HG02884 (cell line): Measurements from ENCODE around the gene LRMDA.
"Not testable (repeated sequence)": the region's sequence is repeated elsewhere in the genome, so short reads cannot be mapped to it uniquely, and the experiment has no call there.

Source experiments
- ATAC-seq: cut with Tn5 transposase; IDR thresholded peaks from one replicate; pipeline ENCODE4 v1.9.1; 2021; ENCODE audit warnings: mild to moderate bottlenecking, moderate library complexity; ENCODE audit not compliant: unreplicated experiment

Gene LRMDA

GRCh38 chr10:76469675-76470074, 1038.3 kb downstream of the LRMDA start:
- ATAC-seq: no peak

- ATAC-seq: no peak
These were observed 1047.8 kb downstream of the LRMDA start for GRCh38 chr10:76479103-76479790.

GRCh38 chr10:76481178-76481577, 1049.8 kb downstream of the LRMDA start:
- no peak for ATAC-seq

GRCh38 chr10:76487582-76487981, 1056.2 kb downstream of the LRMDA start:
- ATAC-seq: no peak

GRCh38 chr10:76488602-76489001, 1057.2 kb downstream of the LRMDA start:
- ATAC-seq: no peak

- ATAC-seq: no peak
These were observed 1059.8 kb downstream of the LRMDA start for GRCh38 chr10:76491216-76491615.

- no peak for ATAC-seq
These were observed 1060.6 kb downstream of the LRMDA start for GRCh38 chr10:76492026-76492425.

GRCh38 chr10:76492678-76493472, 1061.5 kb downstream of the LRMDA start:
- no peak for ATAC-seq

- no peak for ATAC-seq
These were observed 1066.2 kb downstream of the LRMDA start for GRCh38 chr10:76497666-76498065.

GRCh38 chr10:76504823-76505222, 1073.4 kb downstream of the LRMDA start:
- no peak for ATAC-seq

GRCh38 chr10:76509446-76509845, 1078.0 kb downstream of the LRMDA start:
- ATAC-seq: no peak

GRCh38 chr10:76514321-76514720, 1082.9 kb downstream of the LRMDA start:
- ATAC-seq: no peak

- ATAC-seq: no peak
These were observed 1083.4 kb downstream of the LRMDA start for GRCh38 chr10:76514869-76515268.

GRCh38 chr10:76522547-76522946, 1091.1 kb downstream of the LRMDA start:
- ATAC-seq: no peak

- no peak for ATAC-seq
These were observed 1091.8 kb downstream of the LRMDA start for GRCh38 chr10:76523246-76523645.

- ATAC-seq: no peak
These were observed 1092.4 kb downstream of the LRMDA start for GRCh38 chr10:76523791-76524351.

GRCh38 chr10:76526833-76527232, 1095.4 kb downstream of the LRMDA start:
- not testable (repeated sequence) for ATAC-seq

- no peak for ATAC-seq
These were observed 1108.9 kb downstream of the LRMDA start for GRCh38 chr10:76540331-76540730.

- no peak for ATAC-seq
These were observed 1109.4 kb downstream of the LRMDA start for GRCh38 chr10:76540786-76541185.

- ATAC-seq: no peak
These were observed 1110.4 kb downstream of the LRMDA start for GRCh38 chr10:76541852-76542251.

- no peak for ATAC-seq
These were observed 1111.0 kb downstream of the LRMDA start for GRCh38 chr10:76542307-76542930.

GRCh38 chr10:76543655-76544054, 1112.2 kb downstream of the LRMDA start:
- ATAC-seq: no peak
